Measurements from ENCODE around the gene RAI14.
"Not testable (repeated sequence)": the region's sequence is repeated elsewhere in the genome, so short reads cannot be mapped to it uniquely, and the experiment has no call there.

Gene RAI14

DNA sequence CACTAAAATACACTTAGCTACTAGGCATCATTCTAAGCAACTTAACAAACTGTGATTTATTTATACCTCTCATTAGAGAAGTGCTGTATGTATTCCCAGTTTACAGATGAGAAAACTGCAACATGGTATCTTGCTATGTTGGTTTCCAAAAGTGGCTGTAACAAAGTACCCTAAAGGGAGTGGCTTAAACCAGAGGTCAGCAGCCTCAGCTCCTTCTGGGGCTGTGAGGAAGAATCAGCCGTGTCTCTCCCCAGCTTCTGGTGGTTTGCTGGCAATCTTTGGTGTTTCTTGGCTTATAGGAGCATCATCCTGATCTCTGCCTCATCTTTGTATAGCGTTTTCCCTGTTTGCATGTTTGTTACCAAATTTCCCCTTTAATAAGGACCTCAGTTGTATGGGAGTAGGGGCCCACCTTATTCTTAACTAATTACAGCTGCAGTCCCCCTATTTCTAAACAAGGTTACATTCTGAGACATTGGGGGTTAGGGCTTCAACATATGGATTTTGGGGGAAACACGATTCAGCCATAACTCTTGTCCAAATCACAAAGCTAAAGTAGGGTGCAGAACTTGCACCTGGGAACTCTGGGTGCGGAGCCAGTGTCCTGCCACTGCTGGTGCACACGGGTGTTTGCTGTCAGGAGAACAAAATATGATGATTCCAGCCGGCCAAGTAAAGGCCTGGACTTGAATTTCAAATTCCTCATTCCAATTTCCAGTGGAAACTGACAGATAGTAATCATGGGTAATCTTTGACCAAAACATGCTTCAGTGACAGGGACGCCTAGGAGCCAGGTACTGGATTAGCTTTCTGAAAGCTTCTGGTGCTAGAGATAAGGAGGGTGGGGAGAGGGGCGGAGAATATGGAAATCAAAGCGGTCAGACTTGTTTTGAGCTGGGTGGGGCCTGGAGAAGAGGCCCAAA is 43.3 kb downstream of the RAI14 start:
- peak; percentile 38 for DNase-seq (ENCODE audit: low spot score)

DNA sequence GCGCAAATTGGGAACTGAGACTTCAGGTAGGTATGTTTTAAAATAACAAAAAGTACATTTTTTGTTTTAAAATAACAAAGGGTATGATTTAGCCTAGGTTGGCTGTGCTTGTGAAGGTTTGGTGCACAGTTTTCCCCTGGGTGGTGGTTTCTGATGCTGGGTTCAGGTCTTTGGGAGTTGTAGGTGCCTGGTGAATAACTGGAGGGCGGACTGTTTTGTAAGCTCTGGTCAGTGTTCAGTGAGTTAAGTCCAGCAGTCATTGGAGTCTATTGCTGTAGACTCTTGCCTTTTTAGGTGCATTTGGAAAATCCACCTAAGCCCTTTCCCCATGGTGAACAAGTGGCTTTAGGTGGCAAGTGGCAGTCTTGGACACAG is 43.9 kb downstream of the RAI14 start:
- DNase-seq (ENCODE audit: low spot score), result no peak

DNA sequence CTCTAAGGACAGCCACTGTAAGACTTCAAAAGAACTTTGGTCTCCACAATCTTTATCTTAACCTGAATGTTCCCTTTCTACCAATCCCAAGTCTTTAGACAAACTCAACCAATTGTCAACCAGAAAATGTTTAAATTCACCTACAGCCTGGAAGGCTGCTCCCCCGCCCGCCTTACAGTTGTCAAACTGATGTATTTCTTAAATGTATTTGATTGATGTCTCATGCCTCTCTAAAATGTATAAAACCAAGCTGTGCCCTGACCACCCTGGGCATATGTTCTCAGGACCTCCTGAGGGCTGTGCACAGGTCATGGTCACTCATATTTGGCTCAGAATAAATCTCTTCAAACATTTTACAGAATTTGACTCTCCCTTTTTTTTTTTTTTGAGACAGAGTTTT is 45.3 kb downstream of the RAI14 start:
- DNase-seq (ENCODE audit: low spot score), result not testable (repeated sequence)

DNA sequence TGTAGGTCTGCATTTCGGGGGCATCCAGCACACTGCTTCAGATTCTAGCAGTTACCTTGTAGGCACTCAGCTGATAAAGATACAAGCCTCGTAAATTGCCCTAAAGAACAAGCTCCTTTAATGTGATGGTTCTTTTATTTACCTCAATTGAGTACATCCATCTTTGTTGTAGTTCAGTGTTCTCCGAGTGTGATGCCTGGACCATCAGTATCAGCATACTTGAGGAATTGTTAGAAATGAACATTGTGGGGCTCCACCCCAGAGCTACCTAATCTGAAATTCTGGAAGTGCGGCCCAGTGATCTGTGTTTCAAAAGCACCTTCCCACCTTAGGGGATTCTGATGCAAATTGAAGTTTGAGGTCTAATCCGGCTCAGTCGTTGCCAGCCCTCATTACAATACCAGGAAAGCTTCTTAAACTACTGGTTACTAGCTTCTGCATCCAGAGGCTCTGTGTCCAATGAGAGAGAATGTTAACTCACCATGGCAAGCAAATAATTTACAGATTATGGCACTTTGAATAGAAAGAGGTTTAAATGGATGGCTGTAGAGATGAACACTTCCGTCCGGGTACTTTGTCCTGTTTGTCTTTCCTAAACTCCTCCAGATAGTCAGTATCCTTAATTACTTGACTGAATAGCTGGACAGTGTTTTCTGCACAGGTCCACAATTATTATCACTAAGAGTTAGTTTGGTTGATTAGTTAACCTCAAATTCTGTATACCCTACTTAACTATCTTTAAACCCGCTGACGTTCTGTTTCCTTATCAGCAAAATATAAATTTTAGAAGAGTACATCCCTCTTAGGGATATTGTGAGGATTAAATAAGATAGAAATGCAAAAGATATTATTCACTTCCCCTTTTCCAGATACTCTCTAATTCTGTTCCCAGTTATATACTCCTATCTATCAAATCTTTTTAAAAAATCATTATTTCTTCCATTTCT is 47.9 kb downstream of the RAI14 start:
- no peak for DNase-seq (ENCODE audit: low spot score)

DNA sequence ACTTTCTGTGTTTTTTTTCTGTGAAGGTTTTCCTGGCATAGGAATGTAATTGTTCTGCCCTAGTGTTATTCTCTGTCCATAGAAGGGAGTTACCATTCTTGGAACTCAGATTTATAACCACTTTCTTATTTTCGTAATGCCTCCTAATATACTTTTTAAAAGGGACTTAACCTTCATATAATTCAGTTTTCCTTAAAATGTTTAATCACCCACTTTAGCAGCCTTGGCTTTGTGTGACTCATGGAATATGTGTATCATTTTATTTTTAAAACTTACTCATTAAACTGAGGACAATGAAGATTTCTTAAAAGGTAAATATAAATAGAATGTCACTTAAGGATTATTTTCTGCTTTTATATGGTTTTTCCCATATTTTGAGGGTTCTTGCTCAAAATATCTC is 50.0 kb downstream of the RAI14 start:
- DNase-seq (ENCODE audit: low spot score), result no peak

DNA sequence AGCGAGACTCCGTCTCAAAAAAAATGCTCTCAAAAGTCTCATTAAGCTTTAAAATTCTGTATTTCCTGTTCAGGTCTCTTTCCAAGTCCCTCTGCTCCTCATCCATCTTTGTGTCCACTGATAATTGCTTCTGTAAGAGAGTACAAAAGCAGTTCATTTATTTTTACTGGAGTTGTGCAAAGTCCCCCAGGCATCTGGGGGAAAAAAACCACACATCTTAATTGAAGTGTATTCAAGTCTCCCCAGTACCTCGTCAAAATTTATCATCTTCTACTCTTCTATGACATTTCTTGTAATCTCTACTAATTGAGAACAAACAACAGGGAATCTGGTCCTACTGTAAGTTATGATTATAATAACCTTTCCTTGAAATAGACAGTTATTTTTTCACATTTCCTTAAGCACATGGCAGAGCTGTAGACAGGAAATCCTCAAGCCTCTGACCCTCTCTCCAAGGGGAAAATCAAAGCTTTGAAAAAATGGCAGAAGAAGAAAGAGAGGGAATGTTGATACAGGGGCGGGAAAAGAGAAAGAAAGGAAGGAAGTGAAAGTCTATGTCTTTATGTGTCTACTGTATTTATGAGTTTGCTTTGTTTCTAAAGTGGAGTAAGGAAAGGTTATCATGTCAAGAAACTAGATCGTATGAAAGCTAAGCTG is 51.5 kb downstream of the RAI14 start:
- DNase-seq (ENCODE audit: low spot score), result no peak

DNA sequence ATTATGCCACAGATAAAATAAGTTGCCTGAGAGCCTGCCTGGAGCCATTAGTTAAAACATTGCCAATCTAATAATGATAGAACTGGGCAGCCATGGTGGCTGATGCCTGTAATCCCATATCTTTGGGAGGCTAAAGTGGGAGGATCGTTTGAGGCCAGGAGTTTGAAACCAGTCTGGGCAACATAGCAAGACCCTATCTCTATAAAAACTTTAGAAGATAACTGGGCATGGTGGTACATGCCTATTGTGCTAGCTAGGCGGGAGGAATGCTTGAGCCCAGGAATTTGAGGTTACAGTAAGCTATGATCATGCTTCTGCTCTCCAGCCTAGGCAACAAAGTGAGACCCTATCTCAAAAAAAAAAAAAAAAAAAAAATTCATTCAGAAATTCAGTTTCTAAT is 52.6 kb downstream of the RAI14 start:
- no peak for DNase-seq (ENCODE audit: low spot score)

DNA sequence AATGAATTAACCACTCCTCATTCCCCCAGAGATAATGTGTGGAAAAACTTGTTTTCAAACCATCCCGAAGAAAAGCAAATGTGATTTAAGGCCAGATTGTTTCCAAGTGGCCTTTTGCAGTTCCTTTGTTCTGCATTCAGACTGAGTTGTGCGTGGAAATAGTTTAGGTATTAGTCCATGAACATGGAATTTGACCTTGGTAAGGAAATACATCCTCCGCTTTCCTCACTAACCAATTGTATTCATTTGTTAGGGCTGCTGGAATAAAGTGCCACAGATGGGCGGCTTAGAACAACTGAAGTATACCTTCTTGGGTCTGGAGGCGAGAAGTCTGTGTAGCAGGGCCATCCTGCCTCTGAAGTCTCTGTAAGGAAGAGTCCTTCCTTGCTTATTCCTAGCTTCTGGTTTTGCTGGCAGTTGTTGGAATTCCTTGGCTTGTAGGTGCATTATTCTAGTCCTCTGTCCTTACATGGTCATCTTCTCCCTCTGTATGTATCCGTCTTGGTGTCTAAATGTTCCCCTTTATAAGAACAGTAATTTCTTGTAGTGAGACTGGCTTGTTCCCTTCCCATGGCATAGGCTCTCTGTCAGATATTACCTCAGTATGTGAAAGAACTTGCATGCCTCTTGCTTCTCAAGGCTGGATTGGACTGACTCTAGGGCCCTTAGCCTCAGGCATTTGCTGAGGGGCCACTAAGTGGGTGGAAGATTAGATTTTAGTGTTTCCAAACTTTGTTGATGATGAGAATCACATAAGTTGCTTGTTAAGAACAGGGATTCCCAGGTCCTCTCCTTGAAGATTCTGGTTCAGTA is 53.9 kb downstream of the RAI14 start:
- no peak for DNase-seq (ENCODE audit: low spot score)

DNA sequence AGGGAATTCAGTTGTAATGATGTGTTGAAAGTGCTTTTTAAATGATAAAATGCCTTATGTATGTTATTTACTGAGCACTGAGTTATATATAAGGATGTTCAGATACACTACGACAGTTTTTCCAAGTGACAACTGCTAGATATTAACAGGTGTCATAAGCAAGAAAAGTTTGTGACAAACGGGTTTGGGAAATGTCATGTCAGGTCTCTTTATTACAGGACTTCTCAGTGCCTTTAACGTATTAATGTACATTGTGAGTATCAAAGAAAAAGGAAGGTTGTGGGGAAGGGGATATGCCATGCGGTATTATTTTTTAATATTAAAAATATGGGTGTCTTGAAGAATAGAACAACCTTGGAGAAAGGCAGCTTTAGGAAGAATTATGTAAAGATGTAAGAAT is 56.4 kb downstream of the RAI14 start:
- no peak for DNase-seq (ENCODE audit: low spot score)

DNA sequence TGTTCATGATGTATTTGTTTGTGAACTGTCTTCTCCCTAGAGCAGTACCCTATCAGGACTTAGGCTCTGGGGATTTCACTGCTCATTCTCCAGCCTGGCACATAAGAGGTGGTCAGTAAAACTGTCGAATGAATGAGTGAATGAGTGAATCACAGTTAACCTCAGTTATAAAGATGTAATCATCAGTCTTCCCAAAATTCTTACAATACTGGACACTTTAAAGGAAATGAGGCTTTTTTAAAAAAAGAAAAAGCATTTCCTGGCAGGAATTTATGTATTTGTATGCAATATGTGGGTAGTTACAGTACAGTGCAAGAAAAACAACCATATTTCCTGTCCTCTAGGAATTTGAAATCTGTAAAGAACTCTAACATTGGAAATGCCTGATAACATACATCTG is 59.6 kb downstream of the RAI14 start:
- no peak for DNase-seq (ENCODE audit: low spot score)

DNA sequence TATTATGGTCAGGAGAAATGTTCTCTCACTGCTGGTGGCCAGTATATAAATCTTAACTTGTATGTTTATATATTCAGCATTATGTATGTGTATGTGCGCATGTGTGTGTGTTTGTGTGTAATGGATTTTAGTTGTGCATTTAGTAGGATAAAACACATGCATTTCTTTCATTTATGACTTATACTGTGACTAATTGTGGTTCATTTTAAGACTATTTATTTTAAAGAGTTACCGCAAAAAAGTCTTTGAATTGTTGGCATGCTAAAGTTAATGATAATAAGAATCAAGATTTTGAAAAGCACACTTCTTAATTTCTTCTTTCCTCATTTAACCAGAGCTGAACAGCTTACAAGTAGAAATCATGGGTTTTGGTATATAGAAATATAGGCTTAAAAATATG is 60.9 kb downstream of the RAI14 start:
- DNase-seq (ENCODE audit: low spot score), result no peak

DNA sequence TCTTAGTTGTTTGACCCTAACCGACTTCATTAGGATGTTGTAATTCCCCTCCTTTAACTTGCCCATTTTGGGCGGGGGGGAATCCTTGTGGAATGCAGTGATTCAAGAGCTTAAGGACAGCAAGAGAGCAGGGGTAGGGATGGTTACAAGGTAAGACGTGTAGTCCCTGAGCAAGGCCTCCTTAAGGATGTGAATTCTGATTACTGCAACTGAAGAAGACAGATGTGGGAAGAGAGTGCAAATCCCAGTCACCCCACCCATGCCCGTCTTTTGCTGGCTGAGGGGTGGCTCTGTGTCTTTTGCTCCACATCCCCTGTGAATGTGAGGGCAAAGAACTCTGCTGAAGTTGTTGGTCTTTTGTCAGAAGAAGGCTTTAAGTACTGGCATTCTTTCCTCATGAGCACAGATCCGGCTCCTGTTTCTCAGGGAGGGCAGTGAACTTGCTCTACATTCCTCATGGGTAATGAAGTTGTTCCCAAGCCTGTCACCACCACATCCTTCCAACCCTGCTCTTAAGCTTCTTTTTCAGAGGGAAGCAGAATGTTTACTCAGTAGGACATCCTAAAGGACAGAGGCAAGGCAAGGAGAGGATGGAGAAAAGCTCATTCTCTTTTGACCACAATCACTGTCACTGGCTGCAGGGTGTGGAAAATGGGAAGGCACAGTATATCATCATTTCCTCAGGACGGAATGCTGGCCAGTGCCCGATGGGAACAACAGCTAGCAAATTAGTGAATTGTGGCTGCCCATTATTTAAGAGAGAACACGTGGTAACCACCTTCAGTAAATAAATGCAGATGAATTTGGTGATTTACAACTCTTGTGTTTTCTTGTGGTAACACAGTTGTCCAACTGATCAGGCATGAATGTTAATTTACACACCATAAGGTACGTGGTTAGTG is 61.5 kb downstream of the RAI14 start:
- DNase-seq (ENCODE audit: low spot score), result no peak

DNA sequence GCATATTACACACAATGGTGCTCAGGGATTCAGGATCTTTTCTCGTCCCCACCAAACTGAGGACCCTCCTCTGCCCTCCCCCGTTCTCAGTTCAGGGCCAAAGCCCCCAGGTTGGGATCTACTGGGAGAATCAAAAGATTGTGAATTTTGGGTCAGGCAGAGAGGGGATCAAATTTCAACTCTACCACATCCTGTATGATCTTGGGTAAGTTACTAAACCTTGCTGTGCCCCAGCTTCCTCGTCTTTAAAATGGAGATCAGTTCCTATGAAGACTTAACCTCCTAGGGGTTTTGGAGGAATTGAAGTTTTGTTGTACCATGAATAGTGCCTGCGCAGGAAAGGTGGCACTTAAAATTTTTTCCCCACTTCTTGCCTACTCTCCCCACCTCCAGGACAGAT is 62.4 kb downstream of the RAI14 start:
- DNase-seq (ENCODE audit: low spot score), result no peak

DNA sequence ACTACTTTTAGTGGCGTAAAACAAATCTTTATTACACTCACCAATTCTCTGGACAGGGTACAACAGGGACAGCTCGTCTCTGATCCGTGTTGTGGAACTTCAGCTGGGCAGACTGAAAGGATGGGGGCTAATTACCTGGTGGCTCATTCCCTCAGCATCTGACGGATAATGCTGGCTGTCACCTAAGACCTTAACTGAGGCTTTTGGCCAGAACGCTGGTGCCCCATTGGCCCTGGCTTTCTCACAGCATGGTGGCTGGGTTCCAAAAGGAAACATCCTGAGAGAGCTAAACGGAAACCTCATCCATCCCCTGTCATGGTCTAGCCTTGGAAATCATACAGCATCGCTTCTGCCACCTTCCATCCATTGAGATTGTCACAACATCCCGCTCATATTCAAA is 62.9 kb downstream of the RAI14 start:
- DNase-seq (ENCODE audit: low spot score), result no peak

DNA sequence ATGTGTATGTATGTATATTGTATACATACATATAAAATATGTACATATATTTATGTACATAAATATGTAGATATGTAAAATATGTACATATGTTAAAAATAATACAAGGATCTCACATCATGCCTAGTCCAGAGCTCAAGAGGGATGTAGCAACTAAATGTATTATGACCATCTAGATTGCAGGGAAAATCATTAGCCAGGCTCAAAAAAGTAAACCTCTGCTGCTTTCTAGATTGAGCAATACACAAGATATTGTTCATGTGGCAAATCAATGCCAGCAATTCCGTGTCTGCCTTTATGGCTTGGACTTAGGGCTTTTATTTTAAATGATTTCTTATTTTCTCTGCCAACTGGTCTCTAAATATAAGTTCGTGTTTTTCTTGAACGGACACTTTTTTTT is 65.2 kb downstream of the RAI14 start:
- DNase-seq (ENCODE audit: low spot score), result peak; percentile 46

DNA sequence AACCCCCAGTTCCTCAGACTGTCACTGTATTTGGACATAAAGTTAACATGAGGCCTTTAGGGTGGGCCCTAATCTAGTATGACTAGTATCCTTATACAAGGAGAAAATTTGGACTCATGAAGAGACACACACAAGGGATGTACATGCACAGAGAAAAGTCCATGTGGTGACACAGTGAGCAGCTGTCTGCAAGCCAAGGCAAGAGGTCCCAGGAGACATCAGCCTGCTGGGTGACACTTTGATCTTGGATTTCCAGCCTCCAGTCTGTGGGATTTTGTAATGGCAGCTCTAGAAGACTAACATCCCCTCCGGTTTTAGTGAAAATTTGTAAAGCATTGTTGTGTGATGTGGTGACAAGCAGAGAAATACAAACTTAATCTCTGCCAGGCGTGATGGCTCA is 66.1 kb downstream of the RAI14 start:
- DNase-seq (ENCODE audit: low spot score), result no peak

DNA sequence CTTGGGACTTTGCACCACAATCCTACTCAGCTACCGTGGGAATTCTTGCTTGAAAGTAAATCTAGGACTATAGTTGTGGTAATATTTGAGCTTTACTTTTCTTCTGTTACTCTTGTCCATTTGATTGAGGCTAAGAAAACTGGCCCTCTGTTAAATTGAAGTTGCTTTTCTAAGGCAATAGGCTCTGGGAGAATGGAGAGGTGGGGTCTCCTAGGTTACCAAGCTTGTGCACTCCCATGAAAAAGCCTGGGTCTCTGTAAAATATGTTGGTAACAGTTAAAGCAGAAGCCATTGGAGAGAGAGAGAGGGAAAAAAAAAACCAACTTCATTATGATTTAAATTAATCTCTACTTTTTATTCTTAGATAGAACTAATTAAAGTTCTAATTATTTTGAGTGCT is 68.6 kb downstream of the RAI14 start:
- DNase-seq (ENCODE audit: low spot score), result no peak

DNA sequence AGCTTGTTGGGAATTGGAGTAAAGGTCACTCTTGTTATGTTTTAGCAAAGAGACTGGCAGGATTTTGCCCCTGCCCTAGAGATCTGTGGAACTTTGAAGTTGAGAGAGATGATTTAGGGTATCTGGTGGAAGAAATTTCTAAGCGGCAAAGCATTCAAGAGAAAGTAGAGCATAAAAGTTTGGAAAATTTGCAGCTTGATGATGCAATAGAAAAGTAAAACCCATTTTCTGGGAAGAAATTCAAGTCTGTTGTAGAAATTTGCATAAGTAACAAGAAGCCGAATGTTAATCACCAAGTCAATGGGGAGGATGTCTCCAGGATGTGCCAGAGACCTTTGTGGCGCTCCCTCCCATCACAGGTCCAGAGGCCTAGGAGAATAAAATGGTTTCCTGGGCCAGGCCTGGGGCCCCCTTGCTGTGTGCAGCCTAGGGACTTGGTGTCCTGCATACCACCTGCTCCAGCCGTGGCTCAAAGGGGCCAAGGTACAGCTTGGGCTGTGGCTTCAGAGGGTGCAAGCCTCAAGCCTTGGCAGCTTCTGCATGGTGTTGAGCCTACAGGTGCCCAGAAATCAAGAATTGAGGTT is 71.1 kb downstream of the RAI14 start:
- DNase-seq (ENCODE audit: low spot score), result not testable (repeated sequence)

DNA sequence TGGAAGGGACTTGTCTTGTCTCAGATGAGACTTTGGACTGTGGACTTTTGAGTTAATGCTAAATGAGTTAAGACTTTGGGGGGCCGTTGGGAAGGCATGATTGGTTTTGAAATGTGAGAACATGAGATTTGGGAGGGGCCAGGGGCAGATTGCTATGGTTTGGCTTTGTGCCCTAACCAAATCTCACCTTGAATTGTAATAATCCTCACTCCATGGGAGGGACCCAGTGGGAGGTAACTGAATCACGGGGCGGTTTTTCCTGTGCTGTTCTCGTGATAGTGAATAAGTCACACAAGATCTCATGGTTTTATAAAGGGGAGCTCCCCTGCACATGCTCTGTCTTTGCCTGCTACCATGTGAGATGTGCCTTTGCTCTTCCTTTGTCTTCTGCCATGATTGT is 72.1 kb downstream of the RAI14 start:
- no peak for DNase-seq (ENCODE audit: low spot score)

All from HuH-7 (cell line).